Keratinocyte (primary cell): ENCODE results near the gene TPD52L2. TPM values are rescaled to one million over a fixed set of nuclear protein-coding genes. Genes with fewer than 3 reads are reported as not detected.

Source experiments
- DNase-seq: peaks from one replicate; pipeline ENCODE4 v3.0.0-alpha.2; 2011; ENCODE audit warnings: low read depth, missing footprints, low spot score
- FAIRE-seq: peaks from 2 replicates; lab custom pipeline; 2011; peaks lifted over from hg19 to GRCh38; lab: Jason Lieb, UNC
- H2AFZ ChIP-seq: 2 replicates; pipeline ENCODE4 v1.6.0; 2012; ENCODE audit warnings: low read length, control low read depth, inconsistent platforms; ENCODE audit not compliant: control insufficient read depth
- H3K27ac ChIP-seq: 2 replicates; pipeline ENCODE4 v1.5.1; 2011; ENCODE audit warnings: low read length; ENCODE audit not compliant: control insufficient read depth, insufficient read depth
- H3K27me3 ChIP-seq: 3 replicates; pipeline ENCODE4 v1.6.0; 2011; ENCODE audit warnings: low read length; ENCODE audit not compliant: control insufficient read depth, insufficient read depth; ENCODE audit errors: extremely low read depth
- H3K36me3 ChIP-seq, 2 experiments: 2 replicates in 1 of 2; 3 replicates in 1 of 2; pipeline ENCODE4 v1.5.1; 2011; ENCODE audit warnings: low read length in 2 of 2, mild to moderate bottlenecking in 1 of 2; ENCODE audit not compliant: control insufficient read depth in 2 of 2, insufficient read depth in 2 of 2; ENCODE audit errors: extremely low read depth in 1 of 2
- H3K4me1 ChIP-seq: 3 replicates; pipeline ENCODE4 v1.5.1; 2011; ENCODE audit warnings: low read length; ENCODE audit not compliant: control insufficient read depth, insufficient read depth; ENCODE audit errors: extremely low read depth
- H3K4me2 ChIP-seq: 3 replicates; pipeline ENCODE4 v1.6.0; 2011; ENCODE audit warnings: low read depth, low read length; ENCODE audit not compliant: control insufficient read depth, insufficient read depth; ENCODE audit errors: extremely low read depth
- H3K4me3 ChIP-seq, 3 experiments: fragments of 200-600 bp in 1 of 3; sonication (generic) in 1 of 3; 2 replicates in 2 of 3; 3 replicates in 1 of 3; pipeline ENCODE4 v1.5.1; 2011 to 2016; ENCODE audit warnings: low read length in 3 of 3, mild to moderate bottlenecking in 3 of 3, control low read depth in 2 of 3, inconsistent platforms in 1 of 3, low read depth in 1 of 3, mixed read lengths in 1 of 3, mixed run types in 1 of 3, moderate library complexity in 1 of 3; ENCODE audit not compliant: control insufficient read depth in 2 of 3, insufficient read depth in 2 of 3; ENCODE audit errors: extremely low read depth in 1 of 3
- H3K79me2 ChIP-seq: 2 replicates; pipeline ENCODE4 v1.6.0; 2012; ENCODE audit warnings: low read length; ENCODE audit not compliant: control insufficient read depth, insufficient read depth
- H3K9ac ChIP-seq: 3 replicates; pipeline ENCODE4 v1.6.0; 2011; ENCODE audit warnings: low read length; ENCODE audit not compliant: control insufficient read depth, insufficient read depth; ENCODE audit errors: extremely low read depth
- H3K9me1 ChIP-seq: 3 replicates; pipeline ENCODE4 v1.6.0; 2011; ENCODE audit warnings: low read length; ENCODE audit not compliant: control insufficient read depth, insufficient read depth; ENCODE audit errors: extremely low read depth
- H3K9me3 ChIP-seq: 2 replicates; pipeline ENCODE4 v1.5.1; 2012; ENCODE audit warnings: low read depth, low read length; ENCODE audit not compliant: control insufficient read depth
- H4K20me1 ChIP-seq: 3 replicates; pipeline ENCODE4 v1.6.0; 2011; ENCODE audit warnings: low read length; ENCODE audit not compliant: control insufficient read depth, insufficient read depth; ENCODE audit errors: extremely low read depth
- CTCF ChIP-seq, 3 experiments: IDR thresholded peaks in 1 of 3; conservative IDR thresholded peaks in 1 of 3; optimal IDR thresholded peaks in 1 of 3; 2 replicates in 2 of 3; 3 replicates in 1 of 3; pipeline versions ENCODE3 to v1.5.1; 2011; ENCODE audit warnings: low read length in 3 of 3, mild to moderate bottlenecking in 3 of 3, moderate library complexity in 2 of 3, control low read depth in 1 of 3, inconsistent platforms in 1 of 3; ENCODE audit not compliant: insufficient read depth in 2 of 3; ENCODE audit errors: extremely low read depth in 1 of 3
- EZH2 ChIP-seq: IDR thresholded peaks from one replicate; pipeline ENCODE4 v1.6.1; 2012; ENCODE audit warnings: inconsistent platforms, mild to moderate bottlenecking, low read length, moderate library complexity
- dilution Hi-C: fragments of 300-500 bp; cut with MboI; formaldehyde crosslinking; loops from one replicate; pipeline ENCODE4 v1.7.0; 2020; ENCODE audit warnings: low sequenced_read_pairs; ENCODE audit not compliant: extremely low pct_ligation_motif_present
- polyA plus RNA-seq, 5 experiments: library from polyadenylated mRNA; depleted of rRNA in 3 of 5; stranded (reverse) in 3 of 5; stranded (forward) in 1 of 5; unstranded in 1 of 5; fragments of >200 nt; gene quantifications; 1 replicate in 1 of 5; 2 replicates in 3 of 5; 3 replicates in 1 of 5; pipeline versions ENCODE4 v1.2.1 to v1.2.3, GENCODE V29; 2011 to 2012; ENCODE audit warnings: missing spikeins in 2 of 5, low read depth in 1 of 5, low replicate concordance in 1 of 5

TPD52L2 gene
- polyA plus RNA-seq, 1 donor (not counting 4 experiments of a cell fraction or from before 2014, with no cell fraction given): 177 TPM

GRCh38 chr20:63858393-63859165 is 6.5 kb upstream of the TPD52L2 start:
- no peak for FAIRE-seq
- H3K4me3 ChIP-seq: no peak overlapping the region
- no peak overlapping the region for H3K4me2 ChIP-seq
- no peaks in the 10 kb centered on the region for H3K9me1 ChIP-seq
- dilution Hi-C loops: no loop called here
- H3K9ac ChIP-seq: no peak overlapping the region
- H3K36me3 ChIP-seq: peaks cover 5 to 15% of the 10 kb centered on the region in 2 experiments
- peaks cover 4% of the 10 kb centered on the region for H3K4me1 ChIP-seq
- H3K79me2 ChIP-seq: peaks cover 16% of the 10 kb centered on the region
- H4K20me1 ChIP-seq: peaks cover 6% of the 10 kb centered on the region
- TF ChIP-seq EZH2 (no peak), CTCF (optimal IDR thresholded peaks at IDR 0.05 in 1 of 3, IDR thresholded peaks at IDR 0.05 in 1 of 3, conservative IDR thresholded peaks at IDR 0.05 in 1 of 3; ENCODE audit: extremely low read depth in 1 of 3, insufficient read depth in 2 of 3, low read length in 3 of 3) (peak in 1 of 3 experiments; percentile 15)
- H3K27me3 ChIP-seq: peaks cover 39% of the 10 kb centered on the region
- H3K9me3 ChIP-seq: no peaks in the 10 kb centered on the region
- no peak overlapping the region for H3K27ac ChIP-seq
- no peak overlapping the region for H2AFZ ChIP-seq
- no peak for DNase-seq

- H3K9ac ChIP-seq: no peak overlapping the region
- peaks cover 16% of the 10 kb centered on the region for H3K79me2 ChIP-seq
- H3K4me3 ChIP-seq: no peak overlapping the region
- H2AFZ ChIP-seq: no peak overlapping the region
- H3K4me2 ChIP-seq: no peak overlapping the region
- H3K9me1 ChIP-seq: no peaks in the 10 kb centered on the region
- peaks cover 5 to 19% of the 10 kb centered on the region in 2 experiments for H3K36me3 ChIP-seq
- no peak for DNase-seq
- no peaks in the 10 kb centered on the region for H3K9me3 ChIP-seq
- peaks cover 34% of the 10 kb centered on the region for H3K27me3 ChIP-seq
- dilution Hi-C loops: no loop called here
- peaks cover 9% of the 10 kb centered on the region for H3K4me1 ChIP-seq
- FAIRE-seq: no peak
- H4K20me1 ChIP-seq: peaks cover 6% of the 10 kb centered on the region
- no peak for TF ChIP-seq CTCF (optimal IDR thresholded peaks at IDR 0.05 in 1 of 3, IDR thresholded peaks at IDR 0.05 in 1 of 3, conservative IDR thresholded peaks at IDR 0.05 in 1 of 3; ENCODE audit: extremely low read depth in 1 of 3, insufficient read depth in 2 of 3, low read length in 3 of 3)
- no peak for TF ChIP-seq EZH2
- no peak overlapping the region for H3K27ac ChIP-seq
Observed at GRCh38 chr20:63859166-63859699, 5.8 kb upstream of the TPD52L2 start.
